HG03520 (cell line): Measurements from ENCODE around the gene ANKRD52.
"Not testable (repeated sequence)": the region's sequence is repeated elsewhere in the genome, so short reads cannot be mapped to it uniquely, and the experiment has no call there.

Experiments
- ATAC-seq: cut with Tn5 transposase; IDR thresholded peaks from one replicate; pipeline ENCODE4 v1.9.1; 2021; ENCODE audit warnings: mild to moderate bottlenecking, moderate library complexity; ENCODE audit not compliant: unreplicated experiment

ANKRD52 gene

GRCh38 chr12:56213878-56214277 lies 44.3 kb downstream of the ANKRD52 start:
- no peak for ATAC-seq

- ATAC-seq = no peak
Measured at GRCh38 chr12:56212361-56212760, 45.8 kb downstream of the ANKRD52 start.

DNA sequence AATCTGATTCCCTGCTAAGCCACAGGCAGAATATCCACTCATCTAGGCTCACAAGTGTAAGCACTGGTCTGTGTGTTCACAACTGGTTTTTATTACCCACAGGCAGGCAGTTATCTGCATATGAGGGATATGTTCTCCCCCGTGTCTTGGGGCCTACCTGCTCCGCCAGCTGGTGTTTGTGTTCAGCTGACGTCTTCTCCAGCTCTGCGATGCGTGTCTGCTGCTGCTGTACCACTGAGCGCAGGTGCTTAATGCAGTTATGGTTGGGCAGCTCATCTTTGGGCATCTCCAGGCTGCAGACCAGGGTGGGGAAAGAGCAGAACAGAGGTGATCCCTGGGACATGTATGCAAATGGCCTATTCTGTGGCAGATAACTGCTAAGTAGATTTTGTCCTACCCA lies 50.2 kb downstream of the ANKRD52 start:
- no peak for ATAC-seq

DNA sequence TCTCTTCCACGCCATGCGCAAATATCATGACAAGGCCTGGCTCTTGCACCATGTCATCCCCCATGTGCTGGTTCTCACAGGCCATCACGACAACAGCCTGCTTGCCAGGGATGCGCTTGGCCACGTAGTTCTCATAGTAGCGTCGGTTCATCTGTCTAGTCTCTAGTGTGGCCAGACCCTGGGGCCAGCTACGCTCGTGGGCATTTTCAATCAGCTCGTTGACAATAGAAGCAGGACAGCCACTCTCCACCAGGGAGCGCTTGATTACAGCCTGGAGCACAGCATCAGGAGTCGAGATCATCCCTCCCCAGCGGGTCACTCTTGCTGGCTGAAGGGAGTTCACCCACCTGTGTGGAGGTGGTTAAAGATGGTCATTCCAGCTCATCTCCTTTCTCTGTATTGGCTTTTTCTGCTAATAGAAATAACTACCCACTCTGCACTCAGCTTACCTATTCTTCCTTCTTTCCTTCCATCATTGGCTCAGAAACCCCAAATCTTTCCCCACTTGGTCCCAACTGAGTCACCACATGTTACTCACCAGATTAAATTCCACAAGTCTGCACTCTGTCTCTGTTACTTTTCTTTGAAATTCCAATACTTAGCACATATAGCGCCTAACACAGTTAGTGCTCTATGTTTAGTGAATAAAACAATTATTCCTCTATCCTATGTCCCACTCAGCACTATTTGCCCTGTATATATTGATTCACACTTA lies 51.6 kb downstream of the ANKRD52 start:
- ATAC-seq = no peak

- no peak for ATAC-seq
Measured at GRCh38 chr12:56205445-56205844, 52.7 kb downstream of the ANKRD52 start.

DNA sequence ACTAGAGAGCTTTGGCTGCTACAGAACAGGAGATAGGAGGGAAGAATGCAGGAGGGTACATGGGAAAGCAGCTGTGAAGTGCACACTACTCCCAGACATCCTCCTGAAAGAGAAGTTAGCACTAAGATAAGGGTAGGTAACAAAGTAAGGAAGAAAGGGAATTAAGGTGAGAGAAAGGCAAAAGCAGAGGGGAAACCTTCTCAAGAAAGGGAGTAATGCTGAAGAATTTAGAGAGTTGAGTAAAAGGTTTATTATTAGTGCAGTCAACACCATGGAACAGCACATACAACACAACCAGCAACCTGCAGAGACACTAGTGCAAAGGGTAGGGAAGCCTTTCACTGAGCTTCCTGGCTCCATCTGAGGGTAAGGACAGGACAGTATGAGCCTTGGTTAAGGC lies 53.9 kb downstream of the ANKRD52 start:
- ATAC-seq = no peak

GRCh38 chr12:56202838-56203237 lies 55.3 kb downstream of the ANKRD52 start:
- no peak for ATAC-seq

DNA sequence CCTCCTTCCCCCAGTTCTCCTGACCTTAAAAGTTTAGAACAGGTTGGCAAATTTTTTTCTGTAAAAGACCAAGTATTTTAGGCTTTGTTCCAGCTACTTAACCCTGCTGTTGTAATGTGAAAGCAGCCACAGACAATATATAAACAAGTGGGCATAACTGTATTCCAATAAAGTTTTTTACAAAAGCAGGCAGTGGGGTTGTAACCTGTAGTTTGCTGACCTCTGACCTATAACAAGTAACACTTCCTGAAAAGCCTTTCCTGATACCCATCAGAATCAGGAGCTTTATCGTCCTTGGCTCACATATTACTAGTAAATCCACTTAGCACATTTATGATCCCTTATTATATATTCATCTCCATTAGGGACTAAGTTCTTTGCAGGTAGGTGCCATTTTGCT lies 55.8 kb downstream of the ANKRD52 start:
- no peak for ATAC-seq

- no peak for ATAC-seq
Measured at GRCh38 chr12:56198836-56199235, 59.3 kb downstream of the ANKRD52 start.

DNA sequence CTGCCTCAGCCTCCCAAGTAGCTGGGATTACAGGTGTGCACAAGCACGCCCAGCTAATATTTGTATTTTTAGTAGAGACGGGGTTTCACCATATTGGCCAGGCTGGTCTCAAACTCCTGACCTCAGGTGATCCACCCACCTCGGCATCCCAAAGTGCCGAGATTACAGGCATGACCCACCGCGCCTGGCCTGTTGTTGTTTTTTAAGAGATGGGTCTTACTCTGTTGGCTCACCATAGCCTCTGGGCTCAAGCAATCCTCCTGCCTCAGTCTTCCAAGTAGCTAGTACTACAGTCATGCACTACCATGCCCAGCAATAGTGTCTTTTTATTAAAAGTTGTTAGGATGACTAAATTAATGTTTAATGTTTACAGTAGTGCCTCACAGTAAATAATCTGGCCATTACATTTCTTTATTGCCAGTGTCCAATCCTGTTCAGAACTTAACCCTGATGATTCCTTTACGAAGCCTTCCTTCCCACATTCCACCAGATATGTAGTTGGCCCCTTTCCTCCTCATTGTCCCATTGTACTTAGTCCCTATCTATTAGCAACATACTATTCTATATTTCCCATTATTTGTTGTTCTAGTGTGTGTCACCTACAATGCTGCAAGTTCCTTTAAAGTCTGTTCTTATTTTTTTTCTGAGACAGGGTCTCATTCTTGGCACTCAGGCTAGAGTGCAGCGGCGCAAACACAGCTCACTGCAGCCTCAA lies 60.1 kb downstream of the ANKRD52 start:
- no peak for ATAC-seq

DNA sequence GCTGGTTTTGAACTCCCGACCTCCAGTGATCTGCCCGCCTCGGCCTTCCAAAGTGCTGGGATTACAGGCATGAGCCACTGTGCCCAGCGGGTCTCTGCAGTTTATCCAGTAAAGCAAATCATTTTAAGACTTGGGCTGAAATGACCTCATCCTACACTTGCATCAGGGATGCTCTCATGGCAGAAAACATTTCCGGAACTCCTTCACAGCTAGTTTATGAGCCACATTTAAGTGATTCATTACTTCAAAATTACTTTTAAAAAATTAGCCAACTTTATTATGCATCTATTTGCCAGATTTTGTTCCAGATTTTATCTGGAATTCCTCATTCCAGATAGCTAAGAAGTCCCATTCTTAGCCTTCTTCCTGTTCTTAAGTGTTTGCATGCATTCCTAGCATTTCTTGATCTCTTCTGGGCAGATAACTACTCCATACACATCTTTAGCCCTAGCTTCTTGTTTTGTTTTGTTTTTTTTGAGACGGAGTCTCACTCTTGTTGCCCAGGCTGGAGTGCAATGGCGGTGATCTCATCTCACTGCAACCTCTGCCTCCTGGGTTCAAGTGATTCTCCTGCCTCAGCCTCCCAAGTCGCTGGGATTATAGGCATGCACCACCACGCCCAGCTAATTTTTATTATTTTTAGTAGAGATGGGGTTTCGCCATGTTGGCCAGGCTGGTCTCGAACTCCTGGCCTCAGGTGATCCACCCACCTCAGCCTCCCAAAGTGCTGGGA lies 61.2 kb downstream of the ANKRD52 start:
- not testable (repeated sequence) for ATAC-seq

DNA sequence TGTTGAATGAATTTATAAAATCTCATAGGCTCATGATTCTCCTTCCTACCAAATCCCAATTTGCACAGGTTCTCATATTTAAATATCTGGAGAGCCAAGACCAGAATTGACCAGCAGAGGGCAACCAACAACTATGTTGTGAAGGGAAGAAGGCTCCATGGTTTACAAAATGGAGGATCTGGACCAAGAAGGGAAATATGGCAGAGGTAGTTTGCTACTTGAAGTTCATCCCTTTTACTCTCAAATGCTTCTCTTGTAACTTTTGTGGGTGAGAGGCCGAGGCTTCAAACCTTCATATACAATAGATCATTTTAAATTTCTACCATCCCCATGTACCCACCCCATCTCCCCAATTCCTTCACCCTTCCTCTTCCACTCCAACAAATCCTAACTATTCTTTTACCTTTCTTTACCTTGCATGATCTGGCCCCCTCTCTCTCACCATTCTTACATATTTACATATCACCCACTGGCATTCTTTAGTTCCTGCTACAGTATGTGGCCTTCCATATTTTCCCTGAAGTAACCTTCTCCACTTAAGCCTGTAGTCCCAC lies 65.1 kb downstream of the ANKRD52 start:
- ATAC-seq = no peak

DNA sequence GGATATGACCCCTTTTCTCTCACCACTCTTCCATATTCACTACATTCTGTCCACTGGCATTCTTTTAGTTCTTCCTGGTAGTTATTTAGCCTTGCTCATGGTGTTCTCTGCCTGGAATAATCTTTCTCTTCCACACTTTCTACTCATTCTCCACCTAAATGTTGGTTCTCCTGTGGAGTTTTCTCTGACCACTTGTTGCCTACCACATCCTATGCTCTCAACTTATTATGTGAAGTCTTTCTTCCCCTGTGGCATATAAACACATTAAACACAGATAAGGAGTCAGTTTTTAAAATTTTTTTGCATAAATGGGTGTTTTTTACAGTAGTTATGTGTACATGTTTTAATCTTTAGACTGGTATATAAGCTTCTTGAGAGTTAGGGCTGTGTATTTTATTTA lies 65.6 kb downstream of the ANKRD52 start:
- no peak for ATAC-seq

GRCh38 chr12:56190695-56191155 lies 67.5 kb downstream of the ANKRD52 start:
- no peak for ATAC-seq

DNA sequence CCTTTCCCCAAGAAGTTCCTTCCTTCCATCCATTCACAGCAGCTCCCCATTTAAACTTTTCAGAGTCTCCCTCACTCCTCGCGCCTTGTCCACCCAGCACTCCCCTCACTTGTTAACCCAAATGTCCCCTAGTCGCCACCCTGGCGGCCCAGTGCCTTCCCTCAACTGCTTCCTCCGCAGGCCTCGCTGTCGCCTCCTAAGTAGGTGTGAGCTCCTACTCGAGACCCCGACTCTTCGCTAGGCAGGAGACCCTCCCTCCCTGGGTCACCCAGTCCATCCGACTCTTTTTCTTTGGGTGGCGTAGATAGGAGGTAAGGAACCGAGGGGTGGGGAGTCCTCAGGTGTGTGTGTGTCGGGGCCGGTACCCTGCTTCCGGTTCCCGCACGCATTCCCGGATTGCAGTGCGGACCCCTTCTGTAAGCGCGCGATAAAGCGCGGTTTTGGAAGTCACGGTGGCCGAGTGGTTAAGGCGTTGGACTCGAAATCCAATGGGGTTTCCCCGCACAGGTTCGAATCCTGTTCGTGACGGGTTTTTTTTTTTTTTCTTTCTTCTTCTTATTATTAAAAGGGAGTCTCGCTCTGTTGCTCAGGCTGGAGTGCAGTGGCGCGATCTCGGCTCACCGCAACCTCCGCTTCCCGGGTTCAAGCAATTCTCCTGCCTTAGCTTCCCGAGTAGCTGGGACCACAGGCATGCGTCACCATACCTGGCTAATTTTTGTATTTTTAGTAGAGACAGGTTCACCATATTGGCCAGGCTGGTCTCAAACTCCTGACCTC lies 68.1 kb downstream of the ANKRD52 start:
- ATAC-seq = peak; percentile 18

DNA sequence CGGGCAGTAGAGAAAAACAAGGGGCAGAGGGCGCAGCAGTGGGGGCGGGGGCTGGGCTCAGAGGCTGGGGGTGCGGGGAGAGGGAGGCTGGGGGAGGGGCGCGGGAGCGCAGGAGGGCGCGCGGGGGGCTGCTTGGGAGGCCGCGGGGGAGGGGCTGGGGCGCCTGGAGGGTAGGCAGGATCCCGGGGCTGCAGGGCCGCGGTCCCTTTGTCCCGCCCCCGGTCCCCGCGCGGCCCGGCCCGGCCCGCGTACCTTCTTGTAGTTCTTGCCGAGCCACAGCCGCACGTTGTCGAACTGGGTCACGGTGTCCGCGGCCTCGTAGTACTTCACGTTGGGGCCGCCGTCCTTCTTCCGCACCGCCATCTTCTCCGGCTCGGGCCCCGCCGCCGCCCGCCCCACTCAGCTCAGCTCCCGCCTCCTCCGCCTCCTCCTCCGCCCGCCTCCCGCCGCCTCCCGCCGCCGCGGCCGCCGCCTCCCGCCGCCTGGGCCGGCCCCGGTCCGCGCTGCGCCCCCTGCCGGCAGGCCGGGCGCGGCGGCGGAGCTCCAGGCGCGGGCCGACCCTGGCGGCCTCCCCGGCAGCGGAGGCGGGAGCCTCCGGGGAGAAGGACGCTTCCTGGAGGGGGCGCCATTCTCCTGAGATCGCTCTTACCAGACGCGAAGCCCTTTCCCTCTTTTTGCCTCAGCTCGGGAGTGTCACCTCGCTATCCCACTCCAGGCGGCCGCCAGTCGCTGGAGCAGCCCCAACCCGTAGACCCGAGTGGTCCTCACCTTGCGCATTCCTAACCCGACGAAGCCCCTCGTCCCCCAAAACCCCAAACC lies 68.9 kb downstream of the ANKRD52 start, which contains the start of gene SMARCC2:
Gene SMARCC2, minus strand, starts transcription at position 385 of the 819 bp plus-strand sequence. Its CDS starts 22 bp downstream, at position 363.
- peak; percentile 59 for ATAC-seq

GRCh38 chr12:56188778-56189098 lies 69.4 kb downstream of the ANKRD52 start:
- ATAC-seq = peak; percentile 2

- no peak for ATAC-seq
Measured at GRCh38 chr12:56188131-56188777, 69.9 kb downstream of the ANKRD52 start.
